GM12874 (cell line): ENCODE measurements around the gene CREB5.

Experiments
- TF ChIP-seq, protein P1 (sequence below): IDR thresholded peaks from 2 replicates; pipeline ENCODE4 v1.5.1; 2011; ENCODE audit warnings: low read depth, mild to moderate bottlenecking, control low read depth, low read length, moderate library complexity; ENCODE audit not compliant: insufficient read depth

The CREB5 gene

GRCh38 chr7:28641752-28642545 lies 229.6 kb downstream of the CREB5 start:
- TF ChIP-seq, protein P1, sequence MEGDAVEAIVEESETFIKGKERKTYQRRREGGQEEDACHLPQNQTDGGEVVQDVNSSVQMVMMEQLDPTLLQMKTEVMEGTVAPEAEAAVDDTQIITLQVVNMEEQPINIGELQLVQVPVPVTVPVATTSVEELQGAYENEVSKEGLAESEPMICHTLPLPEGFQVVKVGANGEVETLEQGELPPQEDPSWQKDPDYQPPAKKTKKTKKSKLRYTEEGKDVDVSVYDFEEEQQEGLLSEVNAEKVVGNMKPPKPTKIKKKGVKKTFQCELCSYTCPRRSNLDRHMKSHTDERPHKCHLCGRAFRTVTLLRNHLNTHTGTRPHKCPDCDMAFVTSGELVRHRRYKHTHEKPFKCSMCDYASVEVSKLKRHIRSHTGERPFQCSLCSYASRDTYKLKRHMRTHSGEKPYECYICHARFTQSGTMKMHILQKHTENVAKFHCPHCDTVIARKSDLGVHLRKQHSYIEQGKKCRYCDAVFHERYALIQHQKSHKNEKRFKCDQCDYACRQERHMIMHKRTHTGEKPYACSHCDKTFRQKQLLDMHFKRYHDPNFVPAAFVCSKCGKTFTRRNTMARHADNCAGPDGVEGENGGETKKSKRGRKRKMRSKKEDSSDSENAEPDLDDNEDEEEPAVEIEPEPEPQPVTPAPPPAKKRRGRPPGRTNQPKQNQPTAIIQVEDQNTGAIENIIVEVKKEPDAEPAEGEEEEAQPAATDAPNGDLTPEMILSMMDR: no peak

- TF ChIP-seq, protein P1: no peak
Measured at GRCh38 chr7:28643188-28643569, 230.9 kb downstream of the CREB5 start.

DNA sequence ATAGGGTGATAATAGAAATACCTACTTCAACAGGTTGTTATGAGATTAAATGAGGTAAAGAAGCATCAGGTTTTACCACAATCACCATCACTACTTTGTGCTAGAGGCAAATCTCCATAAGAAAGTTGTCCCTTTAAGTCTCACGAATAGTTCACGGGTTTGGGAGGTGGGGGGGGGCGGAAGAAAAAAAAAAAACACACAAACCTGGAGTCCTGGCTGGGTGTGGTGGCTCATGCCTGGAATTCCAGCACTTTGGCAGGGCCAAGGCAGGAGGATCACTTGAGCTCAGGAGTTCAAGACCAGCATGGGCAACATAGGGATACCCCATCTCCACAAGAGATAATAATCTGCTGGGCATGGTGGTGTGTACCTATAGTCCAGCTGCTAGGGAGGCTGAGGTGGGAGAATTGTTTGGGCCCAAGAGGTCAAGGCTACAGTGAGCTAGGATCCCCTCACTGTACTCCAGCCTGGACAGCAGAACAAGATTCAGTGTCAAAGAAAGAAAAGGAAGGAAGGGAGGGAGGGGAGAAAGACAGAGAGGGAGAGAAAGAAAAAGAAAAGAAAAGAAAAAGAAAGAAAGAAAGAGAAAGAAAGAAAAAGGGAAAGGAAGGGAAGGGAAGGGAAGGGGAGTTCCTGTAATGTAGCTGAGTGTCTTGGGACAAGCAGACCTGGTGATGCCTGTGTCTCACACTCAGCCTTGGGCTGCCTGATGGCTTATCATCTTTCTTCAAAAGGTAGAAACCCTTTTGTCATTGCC lies 231.4 kb downstream of the CREB5 start:
- TF ChIP-seq, protein P1: no peak

DNA sequence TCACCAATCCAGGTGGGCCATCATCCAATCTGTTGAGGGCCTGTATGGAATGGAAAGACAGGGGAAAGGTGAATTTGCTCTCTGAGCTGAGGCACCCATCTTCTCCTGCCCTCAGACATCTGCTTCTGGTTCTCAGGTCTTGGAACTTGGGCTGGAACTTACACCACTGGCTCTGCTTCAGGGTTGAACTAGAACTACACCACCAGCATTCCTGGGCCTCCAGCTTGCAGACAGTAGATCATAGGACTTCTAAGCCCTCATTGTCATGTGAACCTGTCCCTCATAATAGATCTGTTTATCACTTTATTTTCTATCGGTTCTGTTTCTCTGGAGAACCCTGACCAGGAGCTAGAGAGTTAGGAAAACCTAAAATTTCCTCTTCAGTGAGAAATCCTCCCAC lies 233.5 kb downstream of the CREB5 start:
- TF ChIP-seq, protein P1: no peak

- TF ChIP-seq, protein P1: no peak
Measured at GRCh38 chr7:28646376-28647075, 234.2 kb downstream of the CREB5 start.

- TF ChIP-seq, protein P1: no peak
Measured at GRCh38 chr7:28647076-28647421, 234.7 kb downstream of the CREB5 start.

DNA sequence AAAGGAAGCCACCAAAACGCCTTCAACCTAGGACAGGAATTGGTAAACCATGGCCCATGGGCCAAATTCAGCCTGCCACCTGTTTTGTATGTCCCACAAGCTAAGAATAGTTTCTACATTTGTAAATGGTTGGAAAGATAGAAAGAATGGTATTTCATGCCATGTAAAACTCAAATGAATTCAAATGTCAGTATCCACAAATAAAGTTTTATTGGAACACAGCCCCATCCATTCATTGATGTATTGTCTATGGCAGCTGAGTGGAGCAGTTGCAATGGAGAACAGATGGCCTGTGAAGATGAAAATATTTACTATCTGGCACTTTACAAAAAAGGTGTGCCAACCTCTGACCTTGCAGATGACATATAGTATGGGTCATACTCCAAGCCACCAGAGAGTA lies 236.9 kb downstream of the CREB5 start:
- TF ChIP-seq, protein P1: no peak
